GM19395 (cell line): Measurements from ENCODE around the gene RNF212.

Experiments used
- ATAC-seq: cut with Tn5 transposase; IDR thresholded peaks from one replicate; pipeline ENCODE4 v1.9.1; 2021; ENCODE audit warnings: mild to moderate bottlenecking, moderate library complexity; ENCODE audit not compliant: unreplicated experiment

Gene RNF212

DNA sequence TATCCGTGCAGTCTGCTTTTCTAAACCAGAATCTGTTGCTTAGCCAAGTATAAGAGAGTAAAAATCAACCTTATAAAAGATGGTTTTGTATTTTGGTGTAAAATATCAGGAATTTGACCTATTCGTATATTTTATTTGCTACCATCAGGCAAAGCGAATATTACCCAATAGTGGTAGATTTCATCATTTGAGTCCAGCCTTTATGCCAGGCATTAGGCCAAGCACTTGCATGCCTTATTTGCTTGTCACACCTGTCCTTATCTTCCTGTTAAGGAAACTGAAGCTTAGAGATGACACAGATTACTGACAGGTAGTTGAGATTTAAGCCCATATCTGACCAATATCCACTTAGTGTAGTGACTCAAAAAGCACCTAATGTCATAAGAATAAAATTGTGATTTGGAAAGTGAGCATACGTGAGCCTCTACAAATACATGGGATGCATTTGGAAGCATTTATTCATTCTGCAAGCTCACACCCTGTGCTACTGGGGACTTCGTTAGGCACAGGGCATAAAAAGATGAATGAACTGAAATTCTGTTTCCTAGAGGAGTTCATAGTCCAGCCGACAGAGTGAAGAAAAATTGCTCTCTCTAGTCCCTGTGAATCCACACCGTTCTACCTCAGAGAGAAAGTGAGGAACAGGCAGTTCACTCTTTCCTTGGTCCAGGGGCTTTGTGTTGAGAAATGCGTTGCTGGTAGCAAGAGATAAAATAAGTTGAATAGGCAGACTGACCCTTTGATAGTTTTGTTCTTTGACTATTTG, 2.3 kb upstream of the RNF212 start:
- ATAC-seq, result no peak

DNA sequence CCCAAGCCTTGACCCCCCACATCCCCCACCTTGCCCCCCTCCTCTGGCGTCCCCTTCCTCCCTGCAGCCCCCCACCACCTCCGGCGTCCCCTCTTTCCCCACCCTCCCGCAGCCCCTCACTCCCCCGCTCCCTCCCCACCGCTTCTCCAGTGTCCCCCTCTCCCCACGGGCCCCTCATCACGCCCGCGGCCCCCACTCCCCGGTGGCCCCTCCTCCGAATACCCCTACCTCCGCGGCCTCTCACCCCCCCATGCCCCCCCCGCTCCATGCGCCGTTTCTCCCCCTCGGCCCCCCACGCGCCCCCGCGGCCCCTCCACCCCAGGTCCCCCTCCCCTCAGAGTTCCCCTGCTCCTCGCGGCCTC, 562 bp downstream of the RNF212 start:
- ATAC-seq, result no peak

DNA sequence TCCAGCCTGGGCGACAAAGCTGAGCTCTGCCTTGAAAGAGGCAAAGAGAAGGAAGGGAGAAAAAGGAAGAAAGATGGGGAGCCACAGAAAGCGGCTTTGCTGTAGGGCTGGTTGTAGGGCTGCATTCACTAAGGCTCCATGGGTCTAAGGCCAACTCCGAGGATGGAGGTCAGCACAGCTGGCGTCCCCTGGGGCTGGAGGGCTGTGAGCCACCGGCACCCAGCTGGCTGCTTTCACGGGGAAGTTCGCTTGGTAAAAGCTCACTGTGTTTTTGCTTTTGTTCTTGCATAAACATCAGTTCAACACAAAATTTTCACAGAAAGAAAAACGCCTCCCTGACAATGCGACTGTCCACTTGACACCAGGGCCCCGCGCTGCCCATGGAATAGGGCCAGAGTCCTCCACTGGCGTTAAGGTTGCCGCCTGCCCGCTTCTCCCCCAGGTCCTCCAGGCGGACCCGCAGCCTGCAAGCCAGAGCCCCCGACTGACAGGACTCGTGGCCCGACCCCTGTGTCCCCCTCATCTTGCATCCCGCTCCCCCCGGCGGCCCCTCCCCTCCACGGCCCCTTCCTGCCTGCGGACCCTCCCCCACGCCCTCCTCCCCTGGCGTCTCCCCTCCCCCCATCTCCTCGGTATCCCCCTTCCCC, 1.1 kb downstream of the RNF212 start:
- no peak for ATAC-seq

DNA sequence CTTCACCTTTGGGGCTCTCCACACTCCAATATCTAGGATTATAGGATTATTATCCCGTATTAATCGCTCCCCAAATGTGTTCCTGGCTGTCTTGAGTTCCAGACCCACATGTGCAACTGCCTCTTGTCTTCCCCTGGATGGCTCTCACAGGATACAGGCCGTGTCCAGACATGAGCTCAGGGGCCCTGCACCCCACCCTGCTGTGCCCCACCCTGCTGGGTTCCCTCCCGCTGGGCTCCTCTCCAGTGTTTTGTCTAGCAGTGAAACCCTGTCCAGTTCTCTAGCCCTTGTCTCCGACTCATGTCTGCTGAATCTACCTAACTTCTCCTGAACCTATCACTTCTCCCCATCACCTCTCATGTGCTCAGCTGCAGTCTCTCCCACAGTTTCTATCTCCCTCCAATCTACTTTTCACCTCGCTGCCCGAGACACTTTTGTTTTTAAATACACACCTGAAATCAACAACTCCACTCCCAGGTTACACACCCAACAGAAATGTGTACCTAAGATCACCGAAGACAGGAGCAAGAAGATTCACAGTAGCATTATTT, 2.0 kb downstream of the RNF212 start:
- ATAC-seq, result no peak

DNA sequence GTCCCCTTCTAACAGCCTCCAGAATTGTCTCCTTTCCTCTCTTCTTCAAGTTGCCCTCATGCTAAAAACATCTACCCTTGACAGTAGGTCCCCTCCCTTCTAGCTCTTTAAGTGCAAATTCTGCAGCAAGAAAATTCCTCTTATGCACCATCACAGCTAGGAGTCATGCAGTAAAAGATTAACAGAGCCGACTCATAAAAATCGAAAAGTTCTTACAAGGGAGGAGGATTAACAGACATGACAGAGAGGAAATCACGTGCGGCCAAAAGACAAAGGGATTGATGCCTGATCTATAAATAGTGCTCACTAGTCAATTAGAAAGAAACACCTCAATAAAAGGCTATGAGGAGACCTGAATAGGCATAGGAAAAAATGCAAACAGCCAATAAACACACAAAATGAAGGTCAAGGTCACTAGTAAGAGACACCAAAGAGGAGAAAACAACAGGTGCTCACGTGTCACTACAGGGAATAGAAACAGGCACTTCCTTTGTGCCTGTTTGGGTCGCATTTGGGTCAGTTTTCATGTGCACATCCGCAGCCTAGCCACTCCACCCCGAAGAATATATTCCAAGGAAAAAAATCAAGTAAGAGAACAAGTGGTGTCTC, 3.4 kb downstream of the RNF212 start:
- no peak for ATAC-seq

DNA sequence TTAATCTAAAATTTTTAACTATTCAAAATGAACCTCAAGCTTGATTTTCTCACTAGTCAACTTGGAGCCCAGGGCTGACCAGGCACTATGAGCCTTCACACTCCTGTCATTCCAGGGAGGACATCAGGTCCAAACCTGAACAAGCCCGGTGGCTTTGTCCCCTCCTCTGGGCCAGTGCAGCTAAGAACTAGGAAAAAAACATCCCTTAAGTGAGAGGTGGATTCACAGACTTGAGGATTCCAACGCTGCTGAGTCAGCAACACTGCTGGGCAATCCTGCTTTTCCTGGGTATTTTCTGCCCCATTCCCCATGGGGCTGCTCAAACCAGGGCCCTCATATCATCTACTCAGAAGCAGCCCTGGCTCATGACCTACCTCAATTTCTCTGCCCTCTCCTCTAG, 4.0 kb downstream of the RNF212 start:
- ATAC-seq, result no peak

DNA sequence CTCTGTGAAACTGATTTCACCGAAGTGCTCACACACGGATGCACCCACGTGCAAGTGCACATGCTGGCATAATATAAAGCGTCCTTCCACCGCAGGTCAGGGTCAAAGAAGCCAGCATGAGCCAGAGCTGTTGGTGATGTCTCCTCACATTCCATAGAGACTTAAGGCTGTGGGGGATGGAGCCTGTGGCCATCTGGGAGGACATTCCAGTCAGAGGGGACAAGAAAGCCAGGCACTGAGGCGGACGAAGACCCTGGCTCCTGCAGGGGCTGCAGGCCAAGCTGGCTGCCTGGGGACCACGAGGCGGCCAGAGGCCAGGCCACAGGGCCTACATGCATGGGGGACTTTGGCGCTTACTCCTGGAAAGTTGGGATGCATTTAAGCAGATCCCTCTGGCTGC, 7.7 kb downstream of the RNF212 start:
- ATAC-seq, result no peak

DNA sequence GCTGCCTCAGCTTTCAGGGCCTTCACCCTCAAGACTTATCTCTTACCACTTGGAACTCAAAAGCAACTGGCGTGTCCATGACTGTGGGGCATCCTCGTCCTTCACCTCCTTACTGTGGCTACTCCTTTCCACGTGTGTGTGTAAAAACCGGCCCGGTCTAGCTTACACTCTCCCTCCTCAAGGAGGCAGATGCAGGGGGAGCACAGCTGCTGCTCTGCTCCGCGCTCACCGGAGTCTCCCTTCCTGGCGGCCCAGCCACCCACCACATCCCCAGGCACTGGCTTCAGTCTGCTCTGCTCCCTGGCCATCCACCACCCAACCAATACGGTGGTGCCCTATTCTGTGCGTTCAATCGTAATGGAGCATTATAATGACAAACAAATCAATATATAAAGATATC, 8.3 kb downstream of the RNF212 start:
- ATAC-seq, result no peak

DNA sequence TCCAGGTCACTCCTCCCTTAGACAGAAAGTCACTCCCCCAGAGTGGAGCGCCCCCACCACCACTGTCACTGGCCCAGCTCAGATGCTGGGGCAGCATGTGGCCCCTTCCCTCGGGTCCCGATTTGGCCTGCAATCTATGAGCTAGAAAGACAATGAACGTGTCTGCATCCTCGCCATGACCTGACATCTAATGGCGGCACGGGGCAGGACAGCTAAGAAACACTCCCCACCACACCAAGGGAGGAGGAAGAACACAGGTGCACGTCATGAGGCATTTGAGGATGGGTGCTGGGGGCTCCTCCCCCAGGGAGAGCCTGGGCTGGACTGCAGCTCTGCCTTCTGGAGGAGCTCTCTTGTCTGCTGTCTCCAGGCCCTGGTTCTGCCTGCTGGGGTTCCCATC, 8.7 kb downstream of the RNF212 start:
- no peak for ATAC-seq

DNA sequence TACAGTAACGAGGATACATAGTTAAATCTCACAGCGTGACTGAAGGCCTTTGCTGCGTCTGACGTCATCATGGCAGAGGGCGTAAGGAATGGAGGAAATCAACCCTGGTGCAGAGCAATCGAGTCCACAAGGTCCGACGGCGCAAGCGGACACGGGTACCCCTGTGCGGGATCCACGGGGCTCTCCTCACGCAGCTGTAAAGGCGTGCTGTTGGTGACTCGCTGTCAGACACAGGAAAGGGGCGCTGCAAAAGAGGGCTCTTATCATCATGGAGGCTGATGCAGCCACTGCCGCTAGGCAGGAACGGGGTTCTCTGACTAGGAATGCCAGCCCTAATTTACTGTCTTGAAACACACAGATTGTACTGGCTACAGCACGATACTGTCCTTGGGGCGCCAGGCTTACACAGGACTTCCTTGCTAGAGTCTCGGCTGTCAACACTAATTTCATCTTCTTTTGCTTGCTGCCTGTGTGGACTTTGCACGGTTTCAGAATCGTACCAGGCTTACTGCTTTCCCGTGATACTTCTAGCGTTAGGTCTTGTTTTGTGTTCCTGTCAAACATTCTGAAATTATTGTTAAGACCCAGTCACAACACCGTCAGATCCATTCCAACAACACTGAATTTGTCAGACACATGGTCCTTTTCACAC, 13.6 kb downstream of the RNF212 start:
- ATAC-seq, result no peak

DNA sequence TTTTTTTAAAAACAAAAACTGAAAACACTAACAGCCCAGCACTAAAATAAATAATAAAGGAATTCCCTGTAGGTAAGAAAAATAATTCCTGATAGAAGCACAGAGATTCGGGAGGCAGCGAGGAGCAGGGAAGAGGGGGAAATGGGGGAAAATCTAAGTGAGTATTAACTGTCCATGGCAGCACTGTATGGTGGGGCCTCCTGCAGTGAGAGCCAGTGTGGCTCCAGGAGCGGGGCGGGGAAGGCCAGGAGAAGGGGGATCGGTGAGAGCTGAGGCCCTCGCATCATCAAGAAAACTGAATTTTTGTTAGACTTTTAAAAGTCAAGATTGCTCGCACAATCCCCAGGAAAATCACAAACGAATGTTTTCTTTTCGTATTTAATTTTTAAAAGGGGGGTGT, 14.1 kb downstream of the RNF212 start:
- ATAC-seq, result no peak

DNA sequence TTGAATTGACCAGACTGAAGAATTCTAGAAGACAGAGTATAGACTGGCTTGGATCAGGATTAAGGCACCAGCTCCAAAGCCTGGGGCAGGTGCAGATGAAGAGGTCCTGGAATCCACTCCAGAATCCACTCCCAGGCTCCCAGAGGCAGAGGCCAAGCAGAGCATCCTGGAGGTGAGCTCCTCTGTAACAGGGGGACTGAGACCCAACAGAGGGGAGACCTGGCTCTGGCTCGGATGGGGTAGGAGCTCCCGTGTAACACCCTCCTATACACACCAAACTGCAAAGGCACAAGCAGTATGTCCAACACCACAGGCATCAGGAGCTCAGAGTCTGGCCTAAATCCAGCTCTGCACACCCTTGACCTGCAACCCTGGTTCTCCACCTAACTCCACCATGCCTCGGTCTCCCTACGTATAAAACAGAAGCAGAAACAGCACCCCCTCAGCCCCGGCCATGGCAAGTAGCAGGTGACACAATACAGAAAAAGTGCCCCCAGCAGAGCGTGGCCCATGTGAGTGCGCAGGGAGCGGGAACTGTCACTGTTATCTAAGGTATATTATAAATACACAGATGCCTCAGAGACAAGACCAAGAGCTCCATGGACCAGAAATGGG, 14.9 kb downstream of the RNF212 start:
- no peak for ATAC-seq

DNA sequence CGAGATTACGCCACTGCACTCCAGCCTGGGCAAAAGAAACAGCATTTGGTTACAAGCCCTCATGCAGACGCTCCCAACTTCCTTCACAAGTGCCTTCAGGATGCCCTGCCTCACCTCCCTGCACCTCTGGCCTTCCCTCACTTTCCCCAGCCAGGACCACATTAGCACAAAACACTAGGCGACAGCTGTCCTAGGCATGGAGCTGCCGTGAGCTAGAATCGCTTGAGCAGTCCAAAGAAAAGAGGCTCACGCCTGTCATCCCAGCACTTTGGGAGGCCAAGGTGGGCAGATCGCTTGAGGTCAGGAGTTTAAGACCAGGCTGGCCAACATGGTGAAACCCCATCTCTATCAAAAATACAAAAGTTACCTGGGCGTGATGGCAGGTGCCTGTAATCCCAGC, 15.8 kb downstream of the RNF212 start:
- no peak for ATAC-seq

DNA sequence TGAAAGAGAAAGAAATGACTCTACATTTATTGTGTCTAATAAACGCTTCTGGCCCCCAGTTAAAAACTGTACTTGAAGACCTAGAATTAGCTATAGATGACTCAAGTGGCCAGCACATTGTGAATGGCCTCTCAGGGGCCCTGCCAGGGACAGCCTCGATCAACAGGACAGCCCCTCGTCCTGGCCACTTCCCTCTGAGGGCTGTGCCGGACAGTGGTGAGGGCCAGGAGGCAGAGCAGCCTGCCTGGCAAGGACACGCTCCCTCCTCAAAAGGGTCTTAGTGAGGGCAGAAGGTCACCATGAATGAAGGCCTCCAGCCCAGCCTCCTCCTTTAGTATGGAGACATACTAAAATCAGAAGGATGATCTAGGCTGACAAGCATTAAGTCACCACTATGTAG, 16.5 kb downstream of the RNF212 start:
- no peak for ATAC-seq

DNA sequence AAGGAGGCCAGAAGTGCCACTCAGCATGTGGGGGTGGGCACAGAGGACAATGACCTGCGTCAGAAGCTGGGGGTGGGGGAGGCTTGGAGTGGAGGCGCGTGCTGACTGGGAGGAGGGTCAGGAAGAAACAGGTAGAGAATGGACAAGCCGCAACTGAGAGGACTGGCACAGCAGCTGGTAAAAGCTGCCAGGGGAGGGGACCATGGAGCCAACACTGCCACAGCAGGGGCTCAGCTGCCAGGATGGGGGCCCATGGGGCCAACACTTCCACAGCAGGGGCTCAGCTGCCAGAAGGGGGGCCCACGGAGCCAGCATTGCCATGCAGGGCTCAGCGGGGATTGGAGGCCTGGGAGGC, 19.1 kb downstream of the RNF212 start:
- ATAC-seq, result no peak

DNA sequence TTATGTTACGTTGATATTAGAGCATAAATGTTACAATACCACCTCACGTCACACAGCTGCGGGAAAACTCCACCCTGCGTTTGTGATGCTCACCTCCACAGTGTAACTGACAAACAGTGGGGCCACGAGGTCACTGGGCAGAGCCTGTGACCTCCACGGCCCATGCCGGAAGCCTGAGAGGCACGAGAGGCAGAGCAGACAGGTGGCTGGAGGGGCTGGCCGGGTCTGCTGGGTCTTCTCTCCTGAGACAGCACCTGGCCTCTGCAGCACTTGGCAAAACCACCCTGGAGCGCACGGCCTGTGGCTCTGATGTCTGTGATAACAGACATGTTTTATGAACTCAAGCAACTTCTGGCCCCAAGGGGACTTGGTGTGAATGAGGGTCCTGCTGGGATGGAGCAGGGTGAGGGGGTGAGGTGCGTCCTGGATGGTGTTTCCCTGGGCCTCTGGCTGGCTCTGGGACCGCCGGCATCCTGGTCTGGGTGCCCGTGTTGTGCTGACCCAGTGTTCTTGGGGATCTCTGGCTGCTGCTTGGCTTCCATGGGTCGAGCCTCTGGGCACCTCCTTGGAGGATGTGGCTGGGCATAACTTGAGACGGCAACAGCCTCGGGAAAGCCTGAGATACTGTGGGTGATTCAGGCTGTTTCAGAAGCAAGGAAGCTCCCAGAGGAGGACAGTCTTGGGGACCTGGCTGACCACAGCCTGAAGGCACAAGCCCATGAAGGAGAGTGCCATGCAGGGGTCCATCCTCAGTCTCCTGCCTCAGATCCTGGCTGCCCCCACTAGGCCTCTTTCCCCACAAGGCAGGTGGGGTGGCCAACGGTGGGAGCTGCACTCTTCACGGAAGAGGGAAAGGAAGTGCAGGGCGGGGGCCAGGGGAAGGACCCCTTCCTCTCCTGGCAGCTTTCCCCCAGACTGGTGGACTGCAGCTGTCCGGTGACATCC, 19.7 kb downstream of the RNF212 start:
- ATAC-seq, result no peak

DNA sequence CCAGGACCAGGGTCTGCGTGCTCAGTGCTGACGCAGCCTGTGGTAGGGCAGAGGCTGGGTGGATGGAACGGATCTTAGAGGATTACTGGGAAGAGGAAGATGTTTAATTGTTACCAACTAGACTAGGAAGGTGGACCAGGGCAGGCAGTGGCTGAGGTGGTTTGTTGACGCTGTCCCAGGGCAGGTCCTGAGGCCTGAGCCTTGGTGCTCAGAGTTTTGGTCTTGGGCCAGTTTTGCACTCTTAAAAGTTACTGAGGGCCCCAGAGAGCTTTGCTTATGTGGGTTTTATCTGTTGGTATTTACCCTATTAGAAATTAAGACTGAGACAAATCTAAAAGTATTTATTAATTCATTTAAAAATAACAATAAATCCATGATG, 20.4 kb downstream of the RNF212 start:
- no peak for ATAC-seq

DNA sequence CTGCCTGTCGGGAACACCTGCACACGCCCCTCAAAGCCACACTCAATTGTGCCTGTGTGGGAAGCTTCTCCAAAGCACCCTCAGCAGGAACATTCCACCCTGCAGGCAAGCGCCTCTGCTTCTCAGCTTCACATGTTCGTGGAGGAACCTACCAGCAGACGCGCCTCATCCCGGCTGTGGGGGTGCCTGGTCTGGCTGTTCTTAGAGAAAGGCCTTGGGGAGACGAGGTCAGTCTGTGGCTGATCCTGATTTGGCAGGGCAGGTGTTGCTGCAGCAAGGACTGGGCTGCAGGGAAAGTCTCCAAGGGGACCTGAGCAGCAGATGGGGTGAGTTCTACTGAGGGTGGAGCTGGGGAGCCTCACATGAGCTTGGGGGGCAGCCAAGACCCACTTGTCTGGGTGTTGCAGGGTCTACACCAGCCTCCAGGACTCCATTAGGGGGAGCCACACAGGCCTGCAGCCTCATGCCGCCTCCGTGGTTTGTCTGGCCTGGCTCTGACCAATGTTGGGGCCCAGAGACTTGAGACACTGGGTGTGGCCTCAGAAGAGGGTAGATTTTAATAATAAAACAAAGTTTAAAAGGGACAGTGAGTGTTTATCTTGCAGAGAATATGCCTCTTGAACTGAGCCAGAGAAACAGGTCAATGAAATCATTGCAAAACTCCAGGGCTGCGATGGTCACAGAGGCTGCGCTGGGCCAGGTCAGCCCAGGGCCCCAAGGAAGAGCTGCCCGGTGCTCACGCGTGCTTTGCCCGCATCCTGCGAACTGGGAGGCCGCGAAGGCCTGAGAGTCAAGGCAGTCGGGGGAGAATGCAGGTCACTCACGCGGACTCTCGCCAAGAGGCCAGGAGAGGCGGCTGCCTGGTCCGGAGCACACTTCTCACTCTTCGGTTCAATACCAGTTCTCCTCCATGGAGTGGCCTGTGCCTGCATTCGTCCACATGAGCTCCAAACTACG, 21.1 kb downstream of the RNF212 start:
- no peak for ATAC-seq

DNA sequence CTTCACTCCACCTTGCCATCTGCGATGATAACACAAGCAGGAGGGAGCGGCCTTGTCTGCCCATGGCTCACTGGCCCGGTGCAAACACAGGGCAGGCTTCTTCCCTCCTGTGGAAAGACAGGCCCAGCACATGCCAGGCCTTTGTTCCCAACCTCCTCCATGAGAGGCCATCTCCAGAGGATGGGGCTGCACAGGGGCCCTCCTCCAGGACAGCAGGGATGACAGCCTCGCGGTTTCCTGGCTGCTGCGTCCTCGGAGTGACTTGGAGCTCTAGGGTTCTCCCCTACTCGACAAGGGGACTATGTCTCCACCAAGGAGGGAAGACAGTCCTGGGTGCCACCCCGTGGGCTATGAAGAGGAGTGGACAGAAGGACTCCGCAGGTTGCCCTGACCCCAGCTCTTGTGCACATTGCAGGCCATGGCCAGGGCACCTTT, 21.8 kb downstream of the RNF212 start:
- no peak for ATAC-seq
